Progenitor cell of endocrine pancreas (in vitro differentiated cells): Measurements from ENCODE around the gene ANGPT4. TPM values are rescaled to one million over a fixed set of nuclear protein-coding genes. Genes with fewer than 3 reads are reported as not detected.
A peak's percentile ranks its signal among the peaks of the same experiment; 100 is the strongest.

Experiments used
- DNase-seq: peaks from one replicate; pipeline ENCODE4 v3.0.0; 2021; ENCODE audit warnings: low spot score; ENCODE audit not compliant: unreplicated experiment
- H3K27ac Mint-ChIP-seq: 2 replicates; pipeline ENCODE4 v1.8.0; 2021; ENCODE audit warnings: mild to moderate bottlenecking, moderate library complexity, mixed read lengths
- H3K27me3 Mint-ChIP-seq: 2 replicates; pipeline ENCODE4 v1.8.0; 2021; ENCODE audit warnings: mixed read lengths
- H3K36me3 Mint-ChIP-seq: 2 replicates; pipeline ENCODE4 v1.8.0; 2022; ENCODE audit warnings: mixed read lengths; ENCODE audit not compliant: insufficient read depth
- H3K4me1 Mint-ChIP-seq: 2 replicates; pipeline ENCODE4 v1.8.0; 2021; ENCODE audit warnings: low read depth, mixed read lengths
- H3K4me3 Mint-ChIP-seq: 2 replicates; pipeline ENCODE4 v1.8.0; 2021; ENCODE audit warnings: low read depth, mild to moderate bottlenecking, moderate library complexity, mixed read lengths
- H3K9me3 Mint-ChIP-seq: 2 replicates; pipeline ENCODE4 v1.8.0; 2021; ENCODE audit warnings: low read depth, mixed read lengths
- total RNA-seq: library from RNA; stranded (reverse); gene quantifications from 2 replicates; pipeline ENCODE4 v1.2.1, GENCODE V29; 2021
- TF ChIP-seq, protein P1 (sequence below): fragments of 200-600 bp; sonication (generic); IDR thresholded peaks from one replicate; pipeline ENCODE4 v1.5.0; 2021; ENCODE audit warnings: antibody characterized with exemption, mild to moderate bottlenecking; ENCODE audit not compliant: unreplicated experiment

Gene ANGPT4
- total RNA-seq, 1 donor from 2014 or later, result not detected

DNA sequence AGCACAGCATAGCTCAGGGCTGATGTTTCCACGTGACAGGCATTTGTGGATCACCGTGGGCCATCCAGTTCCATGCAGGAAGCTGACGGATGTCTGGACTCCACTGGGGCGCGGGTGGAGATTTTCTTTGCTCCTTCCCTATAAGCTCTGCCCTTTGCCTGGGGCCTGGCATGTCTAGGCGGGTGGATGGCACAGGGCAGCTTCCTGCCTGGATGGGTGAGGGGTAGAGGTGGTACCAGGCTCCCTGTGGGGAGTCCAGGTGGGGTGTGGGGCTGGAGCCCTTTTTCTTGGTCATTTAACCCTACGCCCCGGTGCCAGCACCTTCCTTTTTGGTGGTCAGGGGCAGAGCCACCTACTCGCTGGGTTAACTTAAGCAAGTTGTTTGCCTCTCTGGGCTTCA, 72.2 kb downstream of the ANGPT4 start:
- no peaks in the 10 kb centered on the region for H3K9me3 Mint-ChIP-seq
- peaks cover 5% of the 10 kb centered on the region for H3K36me3 Mint-ChIP-seq
- H3K4me1 Mint-ChIP-seq, result peaks cover 10% of the 10 kb centered on the region
- DNase-seq, result no peak
- H3K4me3 Mint-ChIP-seq, result no peak overlapping the region
- H3K27ac Mint-ChIP-seq, result peak overlapping the region; percentile 93
- TF ChIP-seq, protein P1, sequence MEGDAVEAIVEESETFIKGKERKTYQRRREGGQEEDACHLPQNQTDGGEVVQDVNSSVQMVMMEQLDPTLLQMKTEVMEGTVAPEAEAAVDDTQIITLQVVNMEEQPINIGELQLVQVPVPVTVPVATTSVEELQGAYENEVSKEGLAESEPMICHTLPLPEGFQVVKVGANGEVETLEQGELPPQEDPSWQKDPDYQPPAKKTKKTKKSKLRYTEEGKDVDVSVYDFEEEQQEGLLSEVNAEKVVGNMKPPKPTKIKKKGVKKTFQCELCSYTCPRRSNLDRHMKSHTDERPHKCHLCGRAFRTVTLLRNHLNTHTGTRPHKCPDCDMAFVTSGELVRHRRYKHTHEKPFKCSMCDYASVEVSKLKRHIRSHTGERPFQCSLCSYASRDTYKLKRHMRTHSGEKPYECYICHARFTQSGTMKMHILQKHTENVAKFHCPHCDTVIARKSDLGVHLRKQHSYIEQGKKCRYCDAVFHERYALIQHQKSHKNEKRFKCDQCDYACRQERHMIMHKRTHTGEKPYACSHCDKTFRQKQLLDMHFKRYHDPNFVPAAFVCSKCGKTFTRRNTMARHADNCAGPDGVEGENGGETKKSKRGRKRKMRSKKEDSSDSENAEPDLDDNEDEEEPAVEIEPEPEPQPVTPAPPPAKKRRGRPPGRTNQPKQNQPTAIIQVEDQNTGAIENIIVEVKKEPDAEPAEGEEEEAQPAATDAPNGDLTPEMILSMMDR, result no peak
- H3K27me3 Mint-ChIP-seq, result peaks cover 3% of the 10 kb centered on the region

- TF ChIP-seq, protein P1, result no peak
- Mint-ChIP-seq H3K9me3 (peaks cover 1% of the 10 kb centered on the region), H3K4me3 (peak overlapping the region; percentile 83), H3K4me1 (peaks cover 10% of the 10 kb centered on the region), H3K27ac (no peak overlapping the region), H3K27me3 (peaks cover 3% of the 10 kb centered on the region), H3K36me3 (peaks cover 5% of the 10 kb centered on the region)
- no peak for DNase-seq
Observed at GRCh38 chr20:842547-842940, 73.6 kb downstream of the ANGPT4 start.

DNA sequence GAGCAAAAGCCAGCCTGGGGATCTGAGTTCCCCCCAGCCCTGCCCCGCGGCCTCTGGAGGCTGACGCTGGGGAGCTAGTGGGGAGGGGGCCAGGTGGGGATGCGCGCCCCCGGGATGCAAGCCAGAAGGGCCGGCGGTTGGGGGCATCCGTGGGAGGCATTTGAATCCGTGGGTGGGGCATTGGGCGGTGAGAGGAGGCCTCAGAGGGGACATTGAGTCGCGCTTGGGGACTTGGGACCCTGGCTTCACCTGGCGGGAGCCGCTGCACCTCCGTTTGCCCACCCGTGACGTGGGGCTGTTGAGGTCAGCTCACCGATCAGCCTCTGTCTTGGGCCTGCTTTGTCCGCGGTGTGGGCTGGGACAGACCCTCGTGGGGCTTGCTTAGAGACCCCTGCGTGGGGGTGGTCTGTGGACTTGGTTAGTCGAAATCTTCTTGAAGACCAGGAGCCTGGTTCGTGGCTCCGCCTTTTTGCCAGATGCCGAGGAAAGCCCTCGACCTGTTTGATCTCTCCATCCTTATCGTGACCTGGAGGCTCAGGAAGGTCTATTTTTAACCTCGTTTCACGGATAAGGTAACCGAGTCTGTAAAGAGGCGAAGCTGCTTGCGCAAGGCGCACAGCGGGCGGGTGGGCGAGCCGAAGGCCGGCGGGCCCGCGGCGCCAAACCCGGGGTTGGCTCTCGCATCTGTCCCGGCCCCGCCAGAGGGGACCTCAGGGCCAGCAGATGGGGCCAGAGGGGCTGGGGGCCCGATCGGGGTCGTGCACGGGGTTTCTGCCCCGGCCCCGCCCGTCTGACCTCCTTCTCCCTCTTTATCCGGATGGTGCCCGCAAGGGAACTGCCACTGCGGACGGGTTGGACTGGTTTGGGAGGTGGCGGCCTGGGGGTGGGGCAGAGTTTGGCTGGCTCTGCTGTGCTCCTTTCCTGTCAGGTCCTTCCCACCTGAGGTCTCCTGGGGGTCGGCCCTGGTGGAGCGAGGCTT, 74.3 kb downstream of the ANGPT4 start:
- Mint-ChIP-seq H3K4me1 (peaks cover 10% of the 10 kb centered on the region), H3K27ac (peak overlapping the region; percentile 79), H3K36me3 (peaks cover 5% of the 10 kb centered on the region), H3K4me3 (peak overlapping the region; percentile 83), H3K27me3 (peaks cover 3% of the 10 kb centered on the region), H3K9me3 (peaks cover 4% of the 10 kb centered on the region)
- peak; percentile 28 for DNase-seq
- TF ChIP-seq, protein P1, result peak; percentile 22

- DNase-seq, result peak; percentile 43
- H3K27ac Mint-ChIP-seq, result peak overlapping the region; percentile 52
- TF ChIP-seq, protein P1, result no peak
- peaks cover 3% of the 10 kb centered on the region for H3K36me3 Mint-ChIP-seq
- peaks cover 3% of the 10 kb centered on the region for H3K27me3 Mint-ChIP-seq
- H3K9me3 Mint-ChIP-seq, result peaks cover 4% of the 10 kb centered on the region
- peak overlapping the region; percentile 83 for H3K4me3 Mint-ChIP-seq
- peaks cover 10% of the 10 kb centered on the region for H3K4me1 Mint-ChIP-seq
Observed at GRCh38 chr20:840858-841567, 75.1 kb downstream of the ANGPT4 start.

DNA sequence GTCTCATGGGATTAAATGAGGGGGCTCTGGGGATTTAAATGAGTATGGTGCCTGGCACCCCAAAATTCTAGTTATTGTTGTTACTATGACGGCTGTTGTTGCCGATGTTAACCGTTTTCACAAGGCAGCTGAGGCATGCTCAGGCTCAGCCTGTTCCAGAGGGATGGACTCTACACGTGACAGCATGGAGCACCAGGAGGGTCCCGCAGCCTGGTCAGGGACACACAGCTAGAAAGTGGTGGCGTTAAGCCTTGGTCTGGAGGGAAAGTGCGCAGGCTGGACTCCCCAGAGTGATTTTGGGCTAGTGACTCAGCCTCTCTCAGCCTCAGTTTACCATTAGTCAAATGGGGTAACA, 75.7 kb downstream of the ANGPT4 start:
- Mint-ChIP-seq H3K27me3 (peaks cover 3% of the 10 kb centered on the region), H3K4me3 (peak overlapping the region; percentile 74), H3K36me3 (no peaks in the 10 kb centered on the region), H3K9me3 (peaks cover 4% of the 10 kb centered on the region), H3K27ac (peak overlapping the region; percentile 52), H3K4me1 (peaks cover 10% of the 10 kb centered on the region)
- TF ChIP-seq, protein P1, result no peak
- no peak for DNase-seq
